Measurements from ENCODE around the gene TRMT1L.

The TRMT1L gene

GRCh38 chr1:185112356-185112755, 44.4 kb downstream of the TRMT1L start:
- DNase-seq: no peak

- DNase-seq: no peak
Observed at GRCh38 chr1:185111873-185112272, 44.9 kb downstream of the TRMT1L start.

- no peak for DNase-seq
Observed at GRCh38 chr1:185110145-185110544, 46.6 kb downstream of the TRMT1L start.

- DNase-seq: no peak
Observed at GRCh38 chr1:185108321-185108720, 48.4 kb downstream of the TRMT1L start.

GRCh38 chr1:185105121-185105520, 51.6 kb downstream of the TRMT1L start:
- DNase-seq: no peak

- DNase-seq: no peak
Observed at GRCh38 chr1:185104083-185104482, 52.7 kb downstream of the TRMT1L start.

GRCh38 chr1:185096531-185096930, 60.2 kb downstream of the TRMT1L start:
- no peak for DNase-seq

GRCh38 chr1:185094761-185095160, 62.0 kb downstream of the TRMT1L start:
- DNase-seq: no peak

GRCh38 chr1:185091480-185091879, 65.3 kb downstream of the TRMT1L start:
- no peak for DNase-seq

GRCh38 chr1:185087746-185088145, 69.0 kb downstream of the TRMT1L start:
- DNase-seq: no peak

- no peak for DNase-seq
Observed at GRCh38 chr1:185087101-185087500, 69.7 kb downstream of the TRMT1L start.

GRCh38 chr1:185083818-185084217, 72.9 kb downstream of the TRMT1L start:
- no peak for DNase-seq

- DNase-seq: no peak
Observed at GRCh38 chr1:185080422-185080821, 76.3 kb downstream of the TRMT1L start.

GRCh38 chr1:185077374-185077773, 79.4 kb downstream of the TRMT1L start:
- no peak for DNase-seq

- DNase-seq: no peak
Observed at GRCh38 chr1:185075476-185075875, 81.3 kb downstream of the TRMT1L start.

- DNase-seq: no peak
Observed at GRCh38 chr1:185074307-185074706, 82.4 kb downstream of the TRMT1L start.

- no peak for DNase-seq
Observed at GRCh38 chr1:185073725-185074124, 83.0 kb downstream of the TRMT1L start.

- no peak for DNase-seq
Observed at GRCh38 chr1:185070051-185070450, 86.7 kb downstream of the TRMT1L start.

GRCh38 chr1:185069202-185069772, 87.5 kb downstream of the TRMT1L start:
- no peak for DNase-seq

- DNase-seq: no peak
Observed at GRCh38 chr1:185068341-185068740, 88.4 kb downstream of the TRMT1L start.
